HG02938 (cell line): ENCODE data around the gene FAM171A1.
"Not testable (repeated sequence)": the region's sequence is repeated elsewhere in the genome, so short reads cannot be mapped to it uniquely, and the experiment has no call there.

ENCODE experiments used
- ATAC-seq: cut with Tn5 transposase; IDR thresholded peaks from one replicate; pipeline ENCODE4 v1.9.1; 2021; ENCODE audit warnings: mild to moderate bottlenecking, moderate library complexity; ENCODE audit not compliant: unreplicated experiment

FAM171A1 gene

DNA sequence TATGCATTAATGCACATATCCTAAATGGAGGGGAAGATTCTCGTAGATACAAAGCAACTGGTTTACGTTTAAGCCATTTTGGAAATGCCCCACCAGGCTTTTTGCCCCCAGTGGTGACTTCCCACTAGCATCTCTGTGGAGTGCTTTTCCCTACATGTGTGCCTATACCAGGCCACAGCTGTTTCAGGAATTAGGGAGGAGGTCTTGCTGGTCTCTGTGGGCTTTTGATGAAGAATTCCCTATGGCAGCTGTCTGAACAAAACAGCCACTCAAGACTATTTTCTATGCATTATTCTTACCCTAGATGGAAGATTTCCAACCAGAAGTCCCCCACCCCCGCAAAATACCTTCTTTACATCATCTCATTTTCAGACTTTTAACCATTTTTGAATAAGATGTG, 150.6 kb downstream of the FAM171A1 start:
- no peak for ATAC-seq

DNA sequence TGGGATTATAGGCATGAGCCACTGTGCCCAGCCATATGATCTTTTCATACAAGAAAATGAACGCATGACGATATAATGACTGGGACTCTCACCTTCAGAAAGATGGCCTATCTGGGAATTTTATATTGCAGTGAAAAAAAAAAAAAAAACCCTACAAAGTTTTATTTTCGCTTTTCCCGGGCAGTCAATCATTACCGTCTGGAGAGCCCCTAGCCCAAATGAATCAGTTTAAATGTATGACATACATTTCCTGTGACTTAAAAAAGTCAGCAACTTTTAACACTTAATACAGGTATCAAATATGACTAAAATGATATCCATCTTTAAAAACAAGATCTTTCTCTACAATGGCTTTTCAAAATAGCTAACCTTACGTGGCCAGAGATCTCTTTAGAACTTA, 154.4 kb downstream of the FAM171A1 start:
- ATAC-seq, result no peak

DNA sequence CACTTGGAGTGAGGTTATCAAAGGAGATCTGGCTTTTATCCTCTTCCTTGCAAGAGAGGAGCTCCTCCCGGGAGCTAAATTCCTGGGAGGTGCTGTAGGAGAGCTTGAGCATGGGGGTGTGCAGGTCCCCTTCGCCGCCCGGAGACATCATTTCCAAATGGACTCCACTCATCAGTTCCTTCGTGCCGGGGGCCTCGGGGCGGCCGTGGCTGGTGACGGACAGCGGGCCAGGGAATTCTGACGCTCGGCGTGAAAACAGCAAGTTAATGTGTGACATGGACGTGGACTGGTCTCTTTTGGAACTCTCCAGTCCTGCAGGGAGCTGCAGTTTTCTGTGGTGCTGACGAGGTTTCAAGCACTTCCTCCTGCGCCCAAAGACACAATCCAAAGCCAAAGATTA, 156.9 kb downstream of the FAM171A1 start:
- ATAC-seq, result no peak

DNA sequence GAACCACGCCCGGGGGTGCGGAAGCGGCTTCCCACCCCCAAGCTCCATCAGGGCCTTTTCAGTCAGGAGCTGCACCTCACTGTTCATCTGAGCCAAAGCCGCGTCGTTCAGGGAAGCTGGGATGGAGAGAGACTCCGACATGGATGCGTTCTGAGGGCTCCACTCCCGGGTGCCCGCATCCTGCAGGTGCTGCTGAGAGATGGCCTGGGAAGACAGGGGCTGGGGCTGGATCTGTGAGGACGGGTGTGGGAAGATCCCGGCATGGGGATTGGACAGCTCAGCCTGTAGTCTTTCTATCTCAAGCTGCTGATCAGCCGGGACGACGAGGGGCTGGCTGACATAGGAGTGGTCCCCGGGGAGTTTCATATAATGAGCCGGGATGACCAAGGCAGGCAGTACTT, 157.6 kb downstream of the FAM171A1 start:
- no peak for ATAC-seq

DNA sequence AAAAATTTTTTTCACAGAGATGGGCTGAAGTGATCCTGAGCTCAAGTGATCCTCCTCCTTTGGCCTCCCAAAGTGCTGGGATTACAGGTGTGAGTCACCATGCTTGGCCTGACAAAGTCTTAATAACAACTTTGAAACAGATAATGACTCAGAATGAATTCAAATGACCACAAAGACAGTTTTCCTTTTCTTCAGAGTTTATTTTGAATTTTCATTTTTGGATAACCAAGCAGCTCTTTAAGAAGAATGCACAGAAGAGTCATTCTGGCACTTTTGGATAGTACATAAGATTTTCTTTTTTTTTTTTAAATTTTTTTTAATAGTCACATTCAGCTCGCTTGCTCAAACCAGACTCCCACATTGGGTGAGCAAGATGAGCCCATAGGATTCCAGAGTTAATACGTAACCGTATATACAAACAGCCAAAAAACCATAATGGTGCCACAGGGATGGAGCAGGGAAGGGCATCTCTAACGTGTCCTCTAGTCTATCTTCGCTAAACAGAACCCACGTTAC, 159.6 kb downstream of the FAM171A1 start:
- ATAC-seq, result no peak

DNA sequence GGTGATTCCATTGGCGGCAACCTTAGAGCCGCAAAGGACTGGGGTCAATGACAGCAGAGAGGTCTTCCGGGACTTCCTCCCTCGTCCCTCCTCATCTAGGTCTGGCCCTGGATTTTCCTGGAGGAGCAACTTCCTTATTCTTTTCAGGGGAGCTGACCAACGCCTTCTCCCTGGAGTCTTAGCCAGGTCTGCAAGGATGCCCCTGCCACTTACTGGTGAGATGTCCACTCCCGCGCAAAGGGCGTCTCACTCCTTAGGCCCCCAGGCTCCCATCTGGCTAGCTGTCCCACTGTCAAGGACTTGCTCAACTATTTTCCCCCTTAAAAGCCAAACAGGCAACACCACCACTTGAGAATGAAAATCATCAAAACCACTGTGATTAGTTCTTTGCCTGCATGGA, 160.6 kb downstream of the FAM171A1 start:
- no peak for ATAC-seq

DNA sequence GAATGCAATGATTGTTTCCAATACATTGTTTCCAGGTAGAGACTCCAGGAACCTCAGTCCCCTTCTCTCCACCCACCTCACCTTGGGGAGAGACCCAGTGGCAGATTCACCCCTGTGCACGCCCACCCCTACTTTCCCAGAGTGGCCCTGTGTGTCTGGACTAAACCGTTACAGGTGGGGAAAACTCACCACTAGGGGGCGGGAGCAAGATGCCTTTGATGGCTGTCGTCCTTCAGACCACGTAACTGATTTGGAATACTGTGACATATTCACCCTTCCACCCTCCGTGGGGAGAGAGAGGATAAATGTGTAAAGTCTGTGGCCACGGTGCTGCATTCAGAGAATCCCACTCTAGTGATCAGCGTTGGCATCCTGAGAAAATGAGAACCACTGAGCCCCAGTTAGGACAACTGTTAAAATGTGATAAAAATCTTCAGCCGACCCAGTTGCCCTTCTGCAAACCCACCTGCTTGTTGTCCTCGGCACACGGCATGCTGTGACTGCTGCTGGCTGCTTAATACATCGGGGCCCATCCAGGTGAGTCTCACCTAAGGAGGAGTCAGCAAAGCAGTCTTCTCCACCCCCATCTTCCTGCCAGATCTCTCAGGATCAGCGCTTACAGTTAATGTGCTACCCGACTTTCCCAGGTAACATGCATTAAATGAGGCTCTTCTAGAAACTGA, 161.1 kb downstream of the FAM171A1 start:
- ATAC-seq, result peak; percentile 67

DNA sequence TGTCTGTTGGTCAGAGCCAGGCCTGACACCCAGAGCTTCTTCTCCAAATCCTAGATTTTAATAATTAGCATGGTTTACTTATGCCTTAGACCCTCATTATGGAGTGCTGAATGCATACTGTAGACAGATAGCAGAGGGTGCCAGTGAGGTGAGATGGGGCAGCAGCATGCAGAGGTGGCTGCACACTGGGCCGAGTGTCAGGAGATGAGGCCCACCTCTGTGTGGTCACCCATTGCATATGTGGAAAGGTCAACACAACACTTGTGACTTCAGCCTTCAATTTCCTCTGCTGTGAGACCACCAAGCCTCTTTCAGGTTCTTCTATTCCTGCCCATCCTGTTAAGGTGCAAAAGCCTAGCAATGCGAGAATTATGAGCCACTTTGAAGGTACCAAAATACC, 162.9 kb downstream of the FAM171A1 start:
- no peak for ATAC-seq

DNA sequence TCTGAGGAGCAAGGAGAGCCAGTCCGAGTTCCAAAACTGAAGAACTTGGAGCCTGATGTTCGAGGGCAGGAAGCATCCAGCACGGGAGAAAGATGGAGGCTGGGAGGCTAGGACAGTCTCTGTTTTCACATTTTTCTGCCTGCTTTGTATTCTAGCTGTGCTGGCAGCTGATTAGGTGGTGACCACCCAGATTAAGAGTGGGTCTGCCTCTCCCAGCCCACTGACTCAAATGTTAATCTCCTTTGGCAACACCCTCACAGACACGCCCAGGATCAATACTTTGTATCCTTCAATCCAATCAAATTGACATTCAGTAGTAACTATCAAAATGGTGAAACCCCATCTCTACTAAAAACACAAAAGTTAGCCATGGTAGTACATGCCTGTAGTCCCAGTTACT, 163.7 kb downstream of the FAM171A1 start:
- not testable (repeated sequence) for ATAC-seq

DNA sequence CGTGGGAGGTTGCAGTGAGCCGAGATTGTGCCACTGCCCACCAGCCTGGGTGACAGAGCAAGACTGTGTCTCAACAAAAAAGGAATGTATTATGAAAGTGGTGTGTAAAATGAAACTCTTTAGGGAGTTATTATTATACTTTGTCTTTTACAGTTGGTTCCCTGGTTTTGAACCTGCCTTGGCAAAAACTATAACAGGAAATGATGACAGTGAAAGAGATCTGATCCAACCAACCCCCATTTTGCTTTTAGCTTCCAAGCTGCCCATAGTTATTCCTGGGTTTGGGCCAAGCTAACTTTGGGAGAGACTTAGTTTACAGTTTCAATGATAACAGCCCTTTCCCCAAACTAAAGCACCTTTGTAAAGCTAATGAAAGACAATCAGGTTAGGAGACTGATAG, 168.4 kb downstream of the FAM171A1 start:
- ATAC-seq, result no peak

DNA sequence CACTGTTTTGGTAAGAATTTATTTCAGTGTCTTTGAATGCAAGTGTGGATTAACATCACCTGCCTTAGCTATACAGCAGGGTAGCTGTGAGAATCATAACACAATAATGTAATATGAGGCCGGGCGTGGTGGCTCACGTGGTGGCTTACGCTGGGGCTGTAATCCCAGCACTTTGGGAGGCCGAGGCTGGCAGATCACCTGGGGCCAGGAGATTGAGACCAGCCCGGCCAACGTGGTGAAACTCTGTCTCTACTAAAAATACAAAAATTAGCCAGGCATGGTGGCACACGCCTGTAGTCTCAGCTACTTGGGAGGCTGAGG, 168.8 kb downstream of the FAM171A1 start:
- not testable (repeated sequence) for ATAC-seq

DNA sequence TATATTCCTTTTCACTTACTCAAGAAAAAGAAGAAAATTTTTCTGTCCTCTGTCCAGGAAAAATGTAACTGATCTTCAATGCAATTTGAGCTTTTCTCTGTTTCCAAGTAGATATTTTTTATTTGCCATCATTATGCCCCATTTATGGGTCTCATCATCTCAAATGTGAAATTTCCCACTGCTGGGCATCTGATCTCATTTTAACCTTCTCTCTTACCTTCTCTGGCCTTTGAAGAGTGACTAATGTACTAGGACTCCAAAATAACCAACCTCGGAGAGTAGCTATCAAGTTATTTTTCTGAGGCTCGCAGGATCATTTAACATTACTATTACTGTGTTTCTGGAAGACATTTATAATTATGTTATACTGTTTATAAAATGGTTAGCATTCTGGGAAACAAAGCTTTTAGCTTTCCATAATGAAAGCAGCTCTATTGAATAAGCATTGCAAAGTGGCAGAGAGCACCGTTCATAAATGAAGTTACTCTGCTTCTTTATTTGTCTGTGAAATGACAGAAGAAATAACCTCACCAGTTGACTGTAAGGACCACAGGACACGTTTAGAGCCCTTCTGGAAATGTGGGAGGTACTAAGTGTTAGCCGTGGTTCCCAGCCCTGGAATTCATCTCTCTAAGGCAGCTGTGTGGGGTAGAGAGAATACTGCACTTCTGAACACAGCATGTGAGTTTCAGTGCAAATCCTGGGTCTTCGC, 169.3 kb downstream of the FAM171A1 start:
- ATAC-seq, result no peak

DNA sequence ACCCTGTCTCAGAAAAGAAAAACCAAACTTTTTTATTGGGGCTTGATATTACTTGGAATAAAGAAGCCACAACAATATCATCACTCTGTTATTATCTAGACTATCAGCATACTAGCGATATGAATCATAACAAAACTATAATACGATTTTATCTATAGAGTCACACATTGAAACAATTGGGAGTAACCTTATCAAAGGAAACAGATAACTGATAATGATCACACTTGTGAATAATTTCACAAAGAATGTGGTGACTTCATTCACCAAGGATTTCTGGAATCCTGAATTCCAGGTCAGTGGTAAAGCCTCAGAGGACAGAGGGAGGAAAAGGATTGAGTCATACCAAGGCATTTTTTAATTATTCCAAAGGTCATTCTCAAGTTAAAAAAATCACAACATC, 170.5 kb downstream of the FAM171A1 start:
- ATAC-seq, result no peak

DNA sequence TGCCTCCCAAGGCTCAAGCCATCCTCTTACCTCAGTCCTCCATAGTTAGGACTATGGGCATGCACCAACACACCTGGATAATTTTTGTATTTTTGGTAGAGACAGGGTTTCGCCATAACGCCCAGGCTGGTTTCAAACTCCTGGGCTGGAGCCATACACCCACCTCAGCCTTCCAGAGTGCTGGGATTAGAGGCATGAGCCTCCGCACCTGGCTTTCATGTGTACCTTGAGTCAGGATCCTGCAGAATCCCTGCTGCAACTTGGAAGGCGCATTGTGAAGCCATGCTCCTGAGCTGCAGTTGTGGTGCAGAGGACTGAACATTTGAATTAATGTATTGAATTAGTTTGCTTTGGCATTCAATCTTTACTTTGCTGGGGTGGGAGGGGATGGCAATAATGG, 173.2 kb downstream of the FAM171A1 start:
- no peak for ATAC-seq

DNA sequence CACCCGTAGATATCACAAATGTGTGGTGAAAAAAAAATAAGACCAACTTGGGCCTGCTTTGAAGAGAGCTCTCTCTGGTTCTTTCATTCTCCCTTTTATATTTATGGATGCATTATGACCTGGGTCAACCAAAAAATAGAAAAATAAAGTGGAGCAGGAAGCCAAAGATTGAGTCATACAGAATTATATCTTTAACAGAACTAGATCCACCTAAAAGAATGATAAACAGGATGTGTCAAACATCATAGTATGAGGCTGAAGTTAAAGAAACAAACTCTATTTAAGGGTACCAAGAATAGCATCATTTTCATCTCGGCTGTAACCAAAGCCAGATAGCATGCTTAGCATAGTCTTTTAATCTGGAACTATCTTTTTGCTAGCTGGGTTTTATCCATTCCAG, 173.8 kb downstream of the FAM171A1 start:
- ATAC-seq, result no peak

DNA sequence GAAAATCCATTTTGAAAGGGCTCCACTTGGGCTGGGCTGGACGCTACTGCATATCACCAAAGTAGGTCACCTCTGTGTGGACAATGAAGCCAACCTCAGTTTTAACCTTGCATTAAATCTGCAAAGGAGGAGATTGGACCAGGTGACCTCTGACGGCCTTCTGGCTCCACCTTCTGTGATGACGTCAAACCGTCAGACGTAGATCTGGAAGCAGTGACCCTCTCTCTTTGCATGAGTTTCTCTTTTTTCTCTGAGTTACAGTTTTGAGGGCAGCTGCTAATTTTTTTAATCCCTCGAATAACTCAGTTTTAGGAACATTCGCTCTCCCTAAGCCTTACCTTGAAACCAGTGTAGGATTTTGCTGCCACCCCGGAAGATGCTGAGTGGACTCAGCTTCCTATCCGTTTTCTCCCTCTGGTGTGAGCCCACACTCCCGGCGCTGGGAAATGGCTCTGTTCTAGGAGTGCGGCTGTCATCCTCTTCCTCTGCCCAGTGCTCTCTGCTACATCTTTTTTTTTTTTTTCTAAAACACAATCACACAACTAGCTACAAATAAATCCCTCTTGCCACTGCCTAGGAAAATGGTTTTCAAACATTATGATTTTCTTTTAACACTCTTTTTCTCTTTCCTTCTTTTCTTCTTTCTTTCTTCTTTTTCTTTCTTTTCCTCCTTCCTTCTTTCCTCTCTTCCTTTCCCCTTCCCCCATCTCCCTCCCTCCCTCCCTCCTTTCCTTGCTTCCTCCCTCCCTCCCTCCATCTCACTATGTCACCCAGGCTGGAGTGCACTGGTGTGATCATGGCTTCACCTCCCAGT, 174.9 kb downstream of the FAM171A1 start:
- ATAC-seq, result no peak

DNA sequence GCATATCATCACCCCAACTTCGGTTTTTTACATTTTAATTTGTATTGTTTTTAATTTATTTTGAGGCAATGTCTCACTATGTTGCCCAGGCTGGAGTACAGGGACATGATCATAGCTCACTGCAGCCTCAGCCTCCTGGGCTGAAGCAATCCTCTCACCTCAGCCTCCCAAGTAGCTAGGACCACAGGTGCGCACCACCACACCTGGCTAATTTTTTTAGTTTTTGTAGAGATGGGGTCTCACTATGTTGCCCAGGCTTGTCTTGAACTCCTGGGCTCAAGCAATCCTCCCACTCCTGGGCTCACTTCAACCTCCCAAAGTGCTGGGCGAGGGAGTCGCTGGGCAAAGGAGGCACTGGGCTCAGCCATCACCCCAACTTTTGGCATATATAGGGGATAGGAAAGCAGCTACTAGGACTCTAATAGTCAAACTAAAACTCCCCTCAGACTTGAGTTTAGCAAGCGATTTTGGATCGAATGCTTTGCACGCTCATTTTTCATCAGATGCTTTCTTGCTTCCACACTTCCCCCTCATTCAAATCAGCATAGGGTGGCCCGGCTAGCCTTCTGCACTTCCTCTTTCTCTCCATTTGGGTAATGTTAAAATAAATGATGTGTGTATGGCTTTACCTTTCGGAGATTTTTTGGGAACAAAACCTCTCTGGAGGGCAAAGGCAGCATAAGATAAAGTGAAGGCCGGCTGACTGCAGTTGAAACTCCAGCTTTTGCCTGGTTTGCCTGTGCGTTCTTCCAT, 181.8 kb downstream of the FAM171A1 start:
- no peak for ATAC-seq

DNA sequence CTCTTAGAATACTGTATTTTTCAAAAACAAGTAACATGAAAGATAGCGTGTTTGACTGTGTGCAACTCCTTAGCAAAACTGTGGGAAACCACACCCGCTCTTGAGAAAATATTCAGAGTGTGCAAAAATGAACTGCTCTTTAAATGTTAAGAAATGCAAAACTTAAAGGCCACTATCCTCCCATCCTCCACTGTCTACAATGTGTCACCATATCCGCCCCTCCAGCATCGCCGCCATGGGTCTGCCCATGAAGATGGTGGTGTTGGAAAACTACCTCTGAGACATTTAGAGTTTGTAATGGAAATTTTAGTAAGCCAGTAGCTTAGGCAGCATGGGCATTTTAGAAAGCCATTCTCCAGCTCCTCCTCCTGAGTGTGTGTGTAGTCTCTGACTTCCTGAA, 182.5 kb downstream of the FAM171A1 start:
- no peak for ATAC-seq

DNA sequence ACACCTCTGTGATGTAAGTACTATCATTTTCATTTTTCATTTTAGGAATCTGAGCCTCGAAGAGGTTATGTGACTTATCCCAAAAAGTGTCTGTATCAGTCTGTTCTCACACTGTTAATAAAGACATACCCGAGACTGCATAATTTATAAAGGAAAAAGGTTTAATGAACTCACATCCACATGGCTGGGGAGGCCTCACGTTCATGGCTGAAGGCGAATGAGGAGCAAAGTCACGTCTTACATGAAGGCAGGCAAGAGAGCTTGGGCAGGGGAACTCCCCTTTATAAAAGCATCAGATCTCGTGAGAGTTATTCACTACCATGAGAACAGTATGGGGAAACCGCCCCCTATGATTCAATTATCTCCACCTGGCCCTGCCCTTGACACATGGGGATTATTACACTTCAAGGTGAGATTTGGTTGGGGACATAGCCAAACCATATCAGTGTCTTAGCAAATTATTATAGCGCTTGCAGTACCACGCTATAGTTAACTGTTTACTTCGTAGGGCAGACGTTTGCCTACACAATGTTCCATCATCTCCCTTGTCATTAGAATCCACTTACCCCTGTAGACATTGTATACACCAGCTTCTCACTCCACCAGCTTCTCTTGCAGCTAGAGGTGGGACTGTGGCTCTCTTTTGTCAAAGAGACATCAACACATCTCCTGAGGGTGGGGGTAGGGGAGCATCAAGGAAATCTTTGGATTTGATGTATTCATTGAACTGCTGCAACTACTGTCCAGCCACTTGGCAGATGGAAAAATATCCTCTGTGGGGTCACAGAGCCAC, 187.2 kb downstream of the FAM171A1 start:
- ATAC-seq, result no peak

DNA sequence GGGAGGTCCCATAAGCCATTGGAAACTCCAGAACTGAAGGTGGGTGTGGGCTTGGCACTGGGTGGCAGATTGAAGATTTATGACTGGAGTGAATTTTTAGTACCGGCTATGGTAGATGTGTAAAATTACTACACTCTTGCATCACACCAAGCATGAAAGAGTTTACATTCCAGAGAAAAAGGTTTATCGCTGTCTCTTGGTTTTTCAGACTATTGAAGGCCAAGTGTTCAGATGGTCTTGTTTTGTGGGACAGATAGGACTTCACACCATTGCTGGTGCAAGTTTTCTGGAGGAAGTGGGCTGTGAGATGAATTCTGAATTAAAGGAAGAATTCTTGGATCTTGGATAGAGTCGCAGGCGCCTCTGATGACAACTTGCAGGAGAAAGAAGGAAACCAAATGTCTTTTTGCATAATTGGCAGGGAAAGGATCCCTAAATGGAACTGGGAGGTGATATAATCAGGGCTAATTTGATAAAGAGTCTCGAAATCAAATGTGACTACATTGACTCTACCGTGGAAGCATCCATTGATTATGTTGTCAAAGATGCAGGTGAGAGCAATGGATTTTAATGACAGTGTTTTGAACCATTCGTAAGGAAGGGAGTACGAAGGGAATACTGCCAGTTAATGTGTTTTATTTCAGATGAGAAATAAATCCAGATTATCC, 188.4 kb downstream of the FAM171A1 start:
- ATAC-seq, result no peak
